HEK293 (cell line): ENCODE data around the gene THOC7.

Experiments used
- CTCF ChIA-PET: fragments of 350-600 bp; formaldehyde crosslinking; extraction: SDS; loops from one replicate; lab custom pipeline; 2021; ENCODE audit warnings: antibody characterized with exemption; lab: Yijun Ruan, JAX
- POLR2A ChIA-PET: fragments of 300-600 bp; formaldehyde crosslinking; extraction: SDS; loops from one replicate; lab custom pipeline; 2020; ENCODE audit warnings: antibody characterized with exemption, inconsistent platforms; lab: Yijun Ruan, JAX
- H3K27ac ChIP-seq: fragments of 200-500 bp; sonication (Bioruptor generic); 2 replicates; pipeline ENCODE4 v1.5.1; 2014; ENCODE audit warnings: low read depth, low read length, control low read depth, inconsistent platforms; ENCODE audit errors: extremely low read depth
- H3K36me3 ChIP-seq, 2 experiments: fragments of 200-500 bp in 1 of 2; sonication (Bioruptor generic) in 1 of 2; 1 replicate in 1 of 2; 2 replicates in 1 of 2; pipeline ENCODE4 v1.5.1; 2014 to 2017; ENCODE audit warnings: inconsistent platforms in 2 of 2, low read length in 2 of 2; ENCODE audit not compliant: control insufficient read depth in 2 of 2, insufficient read depth in 1 of 2
- H3K4me1 ChIP-seq: fragments of 200-500 bp; sonication (Bioruptor generic); 2 replicates; pipeline ENCODE4 v1.5.1; 2014; ENCODE audit warnings: mild to moderate bottlenecking, low read length, inconsistent platforms; ENCODE audit not compliant: control insufficient read depth, insufficient read depth
- H3K4me3 ChIP-seq: 2 replicates; pipeline ENCODE4 v1.5.1; 2011; ENCODE audit warnings: low read depth, mild to moderate bottlenecking, control low read depth, low read length, moderate library complexity
- H3K9me3 ChIP-seq: fragments of 200-500 bp; sonication (Bioruptor generic); 2 replicates; pipeline ENCODE4 v1.5.1; 2014; ENCODE audit warnings: low read depth, low read length, inconsistent platforms; ENCODE audit not compliant: control insufficient read depth, insufficient read depth
- BCL11A ChIP-seq: fragments of 450-650 bp; formaldehyde crosslinking; IDR thresholded peaks from 2 replicates; pipeline ENCODE4 v1.5.1; 2016; ENCODE audit warnings: low read depth, missing biosample characterization, missing genetic modification characterization
- GLIS1 ChIP-seq: fragments of 450-650 bp; formaldehyde crosslinking; IDR thresholded peaks from 2 replicates; pipeline ENCODE4 v1.5.1; 2016; ENCODE audit warnings: missing biosample characterization, missing genetic modification characterization
- HOXA7 ChIP-seq: sonication (generic); formaldehyde crosslinking; IDR thresholded peaks from 2 replicates; pipeline ENCODE4 v1.8.1; 2022; ENCODE audit warnings: missing genetic modification reagents, borderline replicate concordance
- HOXD13 ChIP-seq: sonication (generic); formaldehyde crosslinking; IDR thresholded peaks from 2 replicates; pipeline ENCODE4 v1.8.0; 2022; ENCODE audit warnings: missing genetic modification reagents, borderline replicate concordance
- KLF7 ChIP-seq: fragments of 450-650 bp; formaldehyde crosslinking; IDR thresholded peaks from 2 replicates; pipeline ENCODE4 v1.5.1; 2016; ENCODE audit warnings: missing biosample characterization, missing genetic modification characterization, borderline replicate concordance
- KLF8 ChIP-seq: fragments of 450-650 bp; formaldehyde crosslinking; IDR thresholded peaks from 2 replicates; pipeline ENCODE4 v1.5.1; 2016; ENCODE audit warnings: missing biosample characterization, missing genetic modification characterization
- MYNN ChIP-seq: fragments of 450-650 bp; formaldehyde crosslinking; IDR thresholded peaks from 2 replicates; pipeline ENCODE4 v1.5.1; 2016; ENCODE audit warnings: missing biosample characterization, missing genetic modification characterization, borderline replicate concordance
- ZNF155 ChIP-seq: fragments of 450-650 bp; formaldehyde crosslinking; IDR thresholded peaks from 2 replicates; pipeline ENCODE4 v1.5.1; 2016; ENCODE audit warnings: missing biosample characterization, missing genetic modification characterization
- ZNF169 ChIP-seq: fragments of 450-650 bp; formaldehyde crosslinking; IDR thresholded peaks from 2 replicates; pipeline ENCODE4 v1.5.1; 2016; ENCODE audit warnings: missing biosample characterization, missing genetic modification characterization
- ZNF174 ChIP-seq: fragments of 450-650 bp; formaldehyde crosslinking; IDR thresholded peaks from 2 replicates; pipeline ENCODE4 v1.5.0; 2017; ENCODE audit warnings: missing biosample characterization, mild to moderate bottlenecking, missing genetic modification characterization
- ZNF223 ChIP-seq: fragments of 450-650 bp; formaldehyde crosslinking; IDR thresholded peaks from 2 replicates; pipeline ENCODE4 v1.5.1; 2016; ENCODE audit warnings: missing biosample characterization, missing genetic modification characterization
- ZNF366 ChIP-seq: fragments of 450-650 bp; formaldehyde crosslinking; conservative IDR thresholded peaks from 2 replicates; pipeline ENCODE4 v1.5.1; 2016; ENCODE audit warnings: missing biosample characterization, missing genetic modification characterization
- ZNF514 ChIP-seq: fragments of 450-650 bp; formaldehyde crosslinking; IDR thresholded peaks from 2 replicates; pipeline ENCODE4 v1.5.1; 2016; ENCODE audit warnings: missing biosample characterization, missing genetic modification characterization
- ZNF544 ChIP-seq: fragments of 450-650 bp; formaldehyde crosslinking; IDR thresholded peaks from 2 replicates; pipeline ENCODE4 v1.5.0; 2017; ENCODE audit warnings: missing biosample characterization, missing genetic modification characterization
- ZNF548 ChIP-seq: fragments of 450-650 bp; formaldehyde crosslinking; IDR thresholded peaks from 2 replicates; pipeline ENCODE4 v1.5.1; 2016; ENCODE audit warnings: missing biosample characterization, missing genetic modification characterization
- ZNF558 ChIP-seq: fragments of 450-650 bp; formaldehyde crosslinking; IDR thresholded peaks from 2 replicates; pipeline ENCODE4 v1.5.1; 2016; ENCODE audit warnings: missing biosample characterization, missing genetic modification characterization
- ZNF585B ChIP-seq: fragments of 450-650 bp; formaldehyde crosslinking; IDR thresholded peaks from 2 replicates; pipeline ENCODE4 v1.5.1; 2016; ENCODE audit warnings: missing biosample characterization, missing genetic modification characterization
- ZNF624 ChIP-seq: fragments of 450-650 bp; formaldehyde crosslinking; IDR thresholded peaks from 2 replicates; pipeline ENCODE4 v1.5.1; 2017; ENCODE audit warnings: missing biosample characterization, missing genetic modification characterization
- ZNF664 ChIP-seq: fragments of 450-650 bp; formaldehyde crosslinking; IDR thresholded peaks from 2 replicates; pipeline ENCODE4 v1.5.1; 2016; ENCODE audit warnings: missing biosample characterization, missing genetic modification characterization
- TF ChIP-seq, protein P1 (sequence below): fragments of 450-650 bp; formaldehyde crosslinking; IDR thresholded peaks from 2 replicates; pipeline ENCODE4 v1.5.1; 2016; ENCODE audit warnings: missing biosample characterization, missing genetic modification characterization
- TF ChIP-seq, protein P2 (sequence below): fragments of 450-650 bp; formaldehyde crosslinking; IDR thresholded peaks from 2 replicates; pipeline ENCODE4 v1.5.1; 2016; ENCODE audit warnings: missing biosample characterization, missing genetic modification characterization

Gene THOC7

GRCh38 chr3:63849175-63849574, 14.4 kb downstream of the THOC7 start:
- H3K36me3 ChIP-seq, result no peaks in the 10 kb centered on the region
- H3K4me3 ChIP-seq, result no peak overlapping the region
- POLR2A ChIA-PET, result interaction anchor here (1.5 kb wide), 1 partner anchor 10 kb away, joined by 8 read pairs; no protein-coding TSS in a partner anchor
- no peak overlapping the region for H3K27ac ChIP-seq
- H3K4me1 ChIP-seq, result no peaks in the 10 kb centered on the region
- CTCF ChIA-PET, result interaction anchor here (0.5 kb wide), 1 partner anchor 102 kb away, joined by 3 read pairs; no protein-coding TSS in a partner anchor
- TF ChIP-seq ZNF624 (tag by site-specific recombination) (no peak), ZNF514 (tag by site-specific recombination) (no peak), HOXA7 (CRISPR knock-in tag) (no peak), ZNF664 (tag by site-specific recombination) (no peak), KLF7 (tag by site-specific recombination) (no peak), BCL11A (no peak), ZNF558 (tag by site-specific recombination) (no peak), MYNN (tag by site-specific recombination) (no peak), ZNF155 (tag by site-specific recombination) (no peak), ZNF169 (tag by site-specific recombination) (no peak), ZNF174 (tag by site-specific recombination) (no peak), KLF8 (tag by site-specific recombination) (no peak), ZNF223 (tag by site-specific recombination) (no peak), ZNF548 (tag by site-specific recombination) (no peak), ZNF366 (no peak), ZNF544 (tag by site-specific recombination) (no peak), GLIS1 (tag by site-specific recombination) (no peak)
- TF ChIP-seq, protein P1, sequence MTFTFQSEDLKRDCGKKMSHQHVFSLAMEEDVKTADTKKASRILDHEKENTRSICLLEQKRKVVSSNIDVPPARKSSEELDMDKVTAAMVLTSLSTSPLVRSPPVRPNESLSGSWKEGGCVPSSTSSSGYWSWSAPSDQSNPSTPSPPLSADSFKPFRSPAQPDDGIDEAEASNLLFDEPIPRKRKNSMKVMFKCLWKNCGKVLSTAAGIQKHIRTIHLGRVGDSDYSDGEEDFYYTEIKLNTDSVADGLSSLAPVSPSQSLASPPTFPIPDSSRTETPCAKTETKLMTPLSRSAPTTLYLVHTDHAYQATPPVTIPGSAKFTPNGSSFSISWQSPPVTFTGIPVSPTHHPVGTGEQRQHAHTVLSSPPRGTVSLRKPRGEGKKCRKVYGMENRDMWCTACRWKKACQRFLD, result no peak
- TF ChIP-seq, protein P2, sequence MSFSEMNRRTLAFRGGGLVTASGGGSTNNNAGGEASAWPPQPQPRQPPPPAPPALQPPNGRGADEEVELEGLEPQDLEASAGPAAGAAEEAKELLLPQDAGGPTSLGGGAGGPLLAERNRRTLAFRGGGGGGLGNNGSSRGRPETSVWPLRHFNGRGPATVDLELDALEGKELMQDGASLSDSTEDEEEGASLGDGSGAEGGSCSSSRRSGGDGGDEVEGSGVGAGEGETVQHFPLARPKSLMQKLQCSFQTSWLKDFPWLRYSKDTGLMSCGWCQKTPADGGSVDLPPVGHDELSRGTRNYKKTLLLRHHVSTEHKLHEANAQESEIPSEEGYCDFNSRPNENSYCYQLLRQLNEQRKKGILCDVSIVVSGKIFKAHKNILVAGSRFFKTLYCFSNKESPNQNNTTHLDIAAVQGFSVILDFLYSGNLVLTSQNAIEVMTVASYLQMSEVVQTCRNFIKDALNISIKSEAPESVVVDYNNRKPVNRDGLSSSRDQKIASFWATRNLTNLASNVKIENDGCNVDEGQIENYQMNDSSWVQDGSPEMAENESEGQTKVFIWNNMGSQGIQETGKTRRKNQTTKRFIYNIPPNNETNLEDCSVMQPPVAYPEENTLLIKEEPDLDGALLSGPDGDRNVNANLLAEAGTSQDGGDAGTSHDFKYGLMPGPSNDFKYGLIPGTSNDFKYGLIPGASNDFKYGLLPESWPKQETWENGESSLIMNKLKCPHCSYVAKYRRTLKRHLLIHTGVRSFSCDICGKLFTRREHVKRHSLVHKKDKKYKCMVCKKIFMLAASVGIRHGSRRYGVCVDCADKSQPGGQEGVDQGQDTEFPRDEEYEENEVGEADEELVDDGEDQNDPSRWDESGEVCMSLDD (tag by site-specific recombination), result no peak
- H3K9me3 ChIP-seq, result no peaks in the 10 kb centered on the region

- CTCF ChIA-PET, result no interaction called here
- POLR2A ChIA-PET, result interaction anchor here (1.5 kb wide), 1 partner anchor 11 kb away, joined by 8 read pairs; no protein-coding TSS in a partner anchor
- no peaks in the 10 kb centered on the region for H3K9me3 ChIP-seq
- H3K36me3 ChIP-seq, result no peaks in the 10 kb centered on the region
- no peak overlapping the region for H3K4me3 ChIP-seq
- H3K27ac ChIP-seq, result no peak overlapping the region
- H3K4me1 ChIP-seq, result no peaks in the 10 kb centered on the region
- TF ChIP-seq ZNF585B (tag by site-specific recombination), result no peak
- no peak for TF ChIP-seq HOXD13 (CRISPR knock-in tag)
Observed at GRCh38 chr3:63847718-63848450, 15.7 kb downstream of the THOC7 start.
